GM23338 (cell line): ENCODE data around the gene NHERF1.

ENCODE experiments used
- CREB1 ChIP-seq: fragments of 250-450 bp; sonication (Bioruptor Pico); IDR thresholded peaks from 2 replicates; pipeline ENCODE4 v1.5.0; 2020; ENCODE audit warnings: low read depth, mild to moderate bottlenecking, moderate library complexity
- EZH2 ChIP-seq: fragments of 200-600 bp; sonication (generic); IDR thresholded peaks from one replicate; pipeline ENCODE4 v1.8.0; 2017; ENCODE audit warnings: antibody characterized with exemption, mild to moderate bottlenecking, low read depth; ENCODE audit not compliant: unreplicated experiment
- NANOG ChIP-seq: IDR thresholded peaks from 2 replicates; pipeline ENCODE4 v1.6.1; 2016; ENCODE audit warnings: antibody characterized with exemption, borderline replicate concordance
- POLR2AphosphoS5 ChIP-seq: IDR thresholded peaks from 2 replicates; pipeline ENCODE4 v1.6.1; 2016; ENCODE audit warnings: antibody characterized with exemption, low read depth
- REST ChIP-seq: IDR thresholded peaks from one replicate; pipeline ENCODE4 v1.6.1; 2018; ENCODE audit warnings: antibody characterized with exemption; ENCODE audit not compliant: unreplicated experiment
- STAT1 ChIP-seq: IDR thresholded peaks from one replicate; pipeline ENCODE4 v1.6.1; 2016; ENCODE audit warnings: antibody characterized with exemption; ENCODE audit not compliant: unreplicated experiment
- ZNF331 ChIP-seq: fragments of 250-450 bp; sonication (Bioruptor Pico); IDR thresholded peaks from 2 replicates; pipeline ENCODE4 v1.5.0; 2020; ENCODE audit warnings: low read depth, mild to moderate bottlenecking, moderate library complexity
- TF ChIP-seq, protein P1 (sequence below), 2 experiments: fragments of 200-600 bp in 1 of 2; sonication (generic) in 1 of 2; conservative IDR thresholded peaks; 2 replicates each; pipeline versions ENCODE4 v1.5.1 to v1.6.1; 2016 to 2017; ENCODE audit warnings: antibody characterized with exemption in 2 of 2, low read depth in 2 of 2, mild to moderate bottlenecking in 2 of 2, moderate library complexity in 1 of 2

DNA sequence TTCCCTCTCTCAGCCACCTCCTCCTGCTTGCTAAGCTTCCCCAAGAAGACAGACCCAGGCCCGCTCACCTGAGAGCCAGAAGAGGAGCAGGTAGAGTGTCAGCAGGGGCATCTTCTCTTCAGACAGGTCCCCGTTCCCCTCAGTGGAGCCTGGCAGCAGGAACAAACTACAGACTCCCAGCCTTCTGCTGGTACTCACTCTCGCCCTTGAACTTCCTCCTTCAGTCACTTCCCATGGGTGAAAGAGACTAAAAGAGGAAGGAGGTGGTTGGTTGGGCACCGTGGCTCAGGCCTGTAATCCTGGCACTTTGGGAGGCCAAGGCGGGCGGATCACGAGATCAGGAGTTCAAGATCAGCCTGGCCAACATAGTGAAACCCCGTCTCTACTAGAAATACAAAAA is 35.7 kb upstream of the NHERF1 start, which contains the start of gene CD300LF:
- TF ChIP-seq, protein P1, sequence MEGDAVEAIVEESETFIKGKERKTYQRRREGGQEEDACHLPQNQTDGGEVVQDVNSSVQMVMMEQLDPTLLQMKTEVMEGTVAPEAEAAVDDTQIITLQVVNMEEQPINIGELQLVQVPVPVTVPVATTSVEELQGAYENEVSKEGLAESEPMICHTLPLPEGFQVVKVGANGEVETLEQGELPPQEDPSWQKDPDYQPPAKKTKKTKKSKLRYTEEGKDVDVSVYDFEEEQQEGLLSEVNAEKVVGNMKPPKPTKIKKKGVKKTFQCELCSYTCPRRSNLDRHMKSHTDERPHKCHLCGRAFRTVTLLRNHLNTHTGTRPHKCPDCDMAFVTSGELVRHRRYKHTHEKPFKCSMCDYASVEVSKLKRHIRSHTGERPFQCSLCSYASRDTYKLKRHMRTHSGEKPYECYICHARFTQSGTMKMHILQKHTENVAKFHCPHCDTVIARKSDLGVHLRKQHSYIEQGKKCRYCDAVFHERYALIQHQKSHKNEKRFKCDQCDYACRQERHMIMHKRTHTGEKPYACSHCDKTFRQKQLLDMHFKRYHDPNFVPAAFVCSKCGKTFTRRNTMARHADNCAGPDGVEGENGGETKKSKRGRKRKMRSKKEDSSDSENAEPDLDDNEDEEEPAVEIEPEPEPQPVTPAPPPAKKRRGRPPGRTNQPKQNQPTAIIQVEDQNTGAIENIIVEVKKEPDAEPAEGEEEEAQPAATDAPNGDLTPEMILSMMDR (conservative IDR thresholded peaks at IDR 0.05; ENCODE audit: low read depth in 2 of 2): no peak
- no peak for TF ChIP-seq CREB1 (CRISPR knock-in tag)
- no peak for TF ChIP-seq REST
- no peak for TF ChIP-seq POLR2AphosphoS5
- TF ChIP-seq STAT1: no peak
- TF ChIP-seq EZH2: no peak
- no peak for TF ChIP-seq NANOG
- TF ChIP-seq ZNF331 (CRISPR knock-in tag): no peak
